Keratinocyte (primary cell): ENCODE data around the gene ABHD12B. TPM values are rescaled to one million over a fixed set of nuclear protein-coding genes. Genes with fewer than 3 reads are reported as not detected.

Experiments used
- DNase-seq: peaks from one replicate; pipeline ENCODE4 v3.0.0-alpha.2; 2011; ENCODE audit warnings: low read depth, missing footprints, low spot score
- FAIRE-seq: peaks from 2 replicates; lab custom pipeline; 2011; peaks lifted over from hg19 to GRCh38; lab: Jason Lieb, UNC
- H2AFZ ChIP-seq: 2 replicates; pipeline ENCODE4 v1.6.0; 2012; ENCODE audit warnings: low read length, control low read depth, inconsistent platforms; ENCODE audit not compliant: control insufficient read depth
- H3K27ac ChIP-seq: 2 replicates; pipeline ENCODE4 v1.5.1; 2011; ENCODE audit warnings: low read length; ENCODE audit not compliant: control insufficient read depth, insufficient read depth
- H3K27me3 ChIP-seq: 3 replicates; pipeline ENCODE4 v1.6.0; 2011; ENCODE audit warnings: low read length; ENCODE audit not compliant: control insufficient read depth, insufficient read depth; ENCODE audit errors: extremely low read depth
- H3K36me3 ChIP-seq, 2 experiments: 2 replicates in 1 of 2; 3 replicates in 1 of 2; pipeline ENCODE4 v1.5.1; 2011; ENCODE audit warnings: low read length in 2 of 2, mild to moderate bottlenecking in 1 of 2; ENCODE audit not compliant: control insufficient read depth in 2 of 2, insufficient read depth in 2 of 2; ENCODE audit errors: extremely low read depth in 1 of 2
- H3K4me1 ChIP-seq: 3 replicates; pipeline ENCODE4 v1.5.1; 2011; ENCODE audit warnings: low read length; ENCODE audit not compliant: control insufficient read depth, insufficient read depth; ENCODE audit errors: extremely low read depth
- H3K4me2 ChIP-seq: 3 replicates; pipeline ENCODE4 v1.6.0; 2011; ENCODE audit warnings: low read depth, low read length; ENCODE audit not compliant: control insufficient read depth, insufficient read depth; ENCODE audit errors: extremely low read depth
- H3K4me3 ChIP-seq, 3 experiments: fragments of 200-600 bp in 1 of 3; sonication (generic) in 1 of 3; 2 replicates in 2 of 3; 3 replicates in 1 of 3; pipeline ENCODE4 v1.5.1; 2011 to 2016; ENCODE audit warnings: low read length in 3 of 3, mild to moderate bottlenecking in 3 of 3, control low read depth in 2 of 3, inconsistent platforms in 1 of 3, low read depth in 1 of 3, mixed read lengths in 1 of 3, mixed run types in 1 of 3, moderate library complexity in 1 of 3; ENCODE audit not compliant: control insufficient read depth in 2 of 3, insufficient read depth in 2 of 3; ENCODE audit errors: extremely low read depth in 1 of 3
- H3K79me2 ChIP-seq: 2 replicates; pipeline ENCODE4 v1.6.0; 2012; ENCODE audit warnings: low read length; ENCODE audit not compliant: control insufficient read depth, insufficient read depth
- H3K9ac ChIP-seq: 3 replicates; pipeline ENCODE4 v1.6.0; 2011; ENCODE audit warnings: low read length; ENCODE audit not compliant: control insufficient read depth, insufficient read depth; ENCODE audit errors: extremely low read depth
- H3K9me1 ChIP-seq: 3 replicates; pipeline ENCODE4 v1.6.0; 2011; ENCODE audit warnings: low read length; ENCODE audit not compliant: control insufficient read depth, insufficient read depth; ENCODE audit errors: extremely low read depth
- H3K9me3 ChIP-seq: 2 replicates; pipeline ENCODE4 v1.5.1; 2012; ENCODE audit warnings: low read depth, low read length; ENCODE audit not compliant: control insufficient read depth
- H4K20me1 ChIP-seq: 3 replicates; pipeline ENCODE4 v1.6.0; 2011; ENCODE audit warnings: low read length; ENCODE audit not compliant: control insufficient read depth, insufficient read depth; ENCODE audit errors: extremely low read depth
- EZH2 ChIP-seq: IDR thresholded peaks from one replicate; pipeline ENCODE4 v1.6.1; 2012; ENCODE audit warnings: inconsistent platforms, mild to moderate bottlenecking, low read length, moderate library complexity
- dilution Hi-C: fragments of 300-500 bp; cut with MboI; formaldehyde crosslinking; loops from one replicate; pipeline ENCODE4 v1.7.0; 2020; ENCODE audit warnings: low sequenced_read_pairs; ENCODE audit not compliant: extremely low pct_ligation_motif_present
- polyA plus RNA-seq, 5 experiments: library from polyadenylated mRNA; depleted of rRNA in 3 of 5; stranded (reverse) in 3 of 5; stranded (forward) in 1 of 5; unstranded in 1 of 5; fragments of >200 nt; gene quantifications; 1 replicate in 1 of 5; 2 replicates in 3 of 5; 3 replicates in 1 of 5; pipeline versions ENCODE4 v1.2.1 to v1.2.3, GENCODE V29; 2011 to 2012; ENCODE audit warnings: missing spikeins in 2 of 5, low read depth in 1 of 5, low replicate concordance in 1 of 5
- TF ChIP-seq, protein P1 (sequence below), 3 experiments: IDR thresholded peaks in 1 of 3; conservative IDR thresholded peaks in 1 of 3; optimal IDR thresholded peaks in 1 of 3; 2 replicates in 2 of 3; 3 replicates in 1 of 3; pipeline versions ENCODE3 to v1.5.1; 2011; ENCODE audit warnings: low read length in 3 of 3, mild to moderate bottlenecking in 3 of 3, moderate library complexity in 2 of 3, control low read depth in 1 of 3, inconsistent platforms in 1 of 3; ENCODE audit not compliant: insufficient read depth in 2 of 3; ENCODE audit errors: extremely low read depth in 1 of 3

Gene ABHD12B
- polyA plus RNA-seq, 1 donor (not counting 4 experiments of a cell fraction or from before 2014, with no cell fraction given) = not detected

DNA sequence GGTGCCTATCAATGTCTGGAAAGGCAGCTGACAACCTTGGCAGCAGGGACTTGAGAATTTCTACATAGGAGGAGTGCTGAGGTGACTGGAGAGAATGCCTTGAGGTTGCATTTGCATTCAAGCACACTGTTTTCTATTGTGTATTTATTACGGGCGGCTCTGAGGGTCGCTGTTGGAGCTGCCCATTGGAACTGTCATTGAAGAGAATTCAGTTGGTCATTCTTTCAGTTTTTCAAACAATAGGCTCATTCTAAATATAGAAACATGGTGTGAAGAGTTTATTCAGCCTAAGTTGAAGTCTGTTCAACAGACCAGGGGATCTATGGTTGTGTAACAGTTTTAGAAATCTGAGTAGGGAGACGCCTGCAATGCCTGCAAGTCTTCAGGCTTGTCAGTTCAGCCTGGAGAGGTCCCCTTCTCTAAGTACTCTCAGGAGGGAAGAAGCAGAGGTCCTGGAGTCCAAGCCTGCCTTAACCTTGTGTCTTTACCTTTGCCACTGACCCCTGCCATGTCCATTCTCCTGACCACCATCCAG lies 9.8 kb upstream of the ABHD12B start:
- Histone ChIP-seq H3K27me3 (no peaks in the 10 kb centered on the region), H3K9me3 (no peaks in the 10 kb centered on the region), H3K4me2 (no peak overlapping the region), H3K4me1 (peaks cover 9% of the 10 kb centered on the region), H3K36me3 (no peaks in the 10 kb centered on the region), H3K9me1 (no peaks in the 10 kb centered on the region), H3K4me3 (no peak overlapping the region), H3K27ac (no peak overlapping the region), H3K9ac (no peak overlapping the region), H4K20me1 (no peaks in the 10 kb centered on the region), H2AFZ (no peak overlapping the region), H3K79me2 (no peaks in the 10 kb centered on the region)
- dilution Hi-C loops = no loop called here
- FAIRE-seq = no peak
- no peak for DNase-seq
- TF ChIP-seq, protein P1, sequence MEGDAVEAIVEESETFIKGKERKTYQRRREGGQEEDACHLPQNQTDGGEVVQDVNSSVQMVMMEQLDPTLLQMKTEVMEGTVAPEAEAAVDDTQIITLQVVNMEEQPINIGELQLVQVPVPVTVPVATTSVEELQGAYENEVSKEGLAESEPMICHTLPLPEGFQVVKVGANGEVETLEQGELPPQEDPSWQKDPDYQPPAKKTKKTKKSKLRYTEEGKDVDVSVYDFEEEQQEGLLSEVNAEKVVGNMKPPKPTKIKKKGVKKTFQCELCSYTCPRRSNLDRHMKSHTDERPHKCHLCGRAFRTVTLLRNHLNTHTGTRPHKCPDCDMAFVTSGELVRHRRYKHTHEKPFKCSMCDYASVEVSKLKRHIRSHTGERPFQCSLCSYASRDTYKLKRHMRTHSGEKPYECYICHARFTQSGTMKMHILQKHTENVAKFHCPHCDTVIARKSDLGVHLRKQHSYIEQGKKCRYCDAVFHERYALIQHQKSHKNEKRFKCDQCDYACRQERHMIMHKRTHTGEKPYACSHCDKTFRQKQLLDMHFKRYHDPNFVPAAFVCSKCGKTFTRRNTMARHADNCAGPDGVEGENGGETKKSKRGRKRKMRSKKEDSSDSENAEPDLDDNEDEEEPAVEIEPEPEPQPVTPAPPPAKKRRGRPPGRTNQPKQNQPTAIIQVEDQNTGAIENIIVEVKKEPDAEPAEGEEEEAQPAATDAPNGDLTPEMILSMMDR (optimal IDR thresholded peaks at IDR 0.05 in 1 of 3, IDR thresholded peaks at IDR 0.05 in 1 of 3, conservative IDR thresholded peaks at IDR 0.05 in 1 of 3; ENCODE audit: extremely low read depth in 1 of 3, insufficient read depth in 2 of 3, low read length in 3 of 3) = no peak
- no peak for TF ChIP-seq EZH2

DNA sequence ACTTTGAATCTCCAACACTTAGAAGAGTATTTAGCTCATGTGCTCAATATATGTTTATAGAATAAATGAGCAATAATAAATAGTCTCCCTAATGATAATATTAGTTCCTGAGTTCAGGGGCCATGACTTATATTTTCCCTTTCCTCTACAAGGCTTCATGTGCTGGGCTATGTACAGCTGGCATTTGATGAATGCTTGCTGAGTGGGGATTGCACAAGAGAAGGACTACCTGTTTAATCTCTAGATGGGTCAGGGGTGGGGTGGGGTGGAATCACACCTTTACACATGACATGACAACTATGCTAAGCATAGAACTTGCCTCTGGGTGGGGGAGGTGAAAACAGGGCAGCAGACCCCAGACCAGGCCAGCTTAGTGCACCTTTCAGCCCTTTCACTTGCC lies 7.6 kb upstream of the ABHD12B start:
- Histone ChIP-seq H3K4me2 (no peak overlapping the region), H3K79me2 (no peaks in the 10 kb centered on the region), H3K36me3 (no peaks in the 10 kb centered on the region), H3K27me3 (no peaks in the 10 kb centered on the region), H3K9me1 (no peaks in the 10 kb centered on the region), H3K9me3 (no peaks in the 10 kb centered on the region), H3K4me1 (peaks cover 9% of the 10 kb centered on the region), H4K20me1 (no peaks in the 10 kb centered on the region), H2AFZ (no peak overlapping the region), H3K9ac (no peak overlapping the region), H3K27ac (no peak overlapping the region), H3K4me3 (no peak overlapping the region)
- DNase-seq (no peak), FAIRE-seq (no peak)
- dilution Hi-C loops = no loop called here
- TF ChIP-seq EZH2 = no peak
- TF ChIP-seq, protein P1 (optimal IDR thresholded peaks at IDR 0.05 in 1 of 3, IDR thresholded peaks at IDR 0.05 in 1 of 3, conservative IDR thresholded peaks at IDR 0.05 in 1 of 3; ENCODE audit: extremely low read depth in 1 of 3, insufficient read depth in 2 of 3, low read length in 3 of 3) = no peak
